ENCODE measurements around the gene SYNGR1.
"Not testable (repeated sequence)": the region's sequence is repeated elsewhere in the genome, so short reads cannot be mapped to it uniquely, and the experiment has no call there.

SYNGR1 gene

GRCh38 chr22:39410264-39410663, 60.5 kb downstream of the SYNGR1 start:
- DNase-seq: no peak

DNA sequence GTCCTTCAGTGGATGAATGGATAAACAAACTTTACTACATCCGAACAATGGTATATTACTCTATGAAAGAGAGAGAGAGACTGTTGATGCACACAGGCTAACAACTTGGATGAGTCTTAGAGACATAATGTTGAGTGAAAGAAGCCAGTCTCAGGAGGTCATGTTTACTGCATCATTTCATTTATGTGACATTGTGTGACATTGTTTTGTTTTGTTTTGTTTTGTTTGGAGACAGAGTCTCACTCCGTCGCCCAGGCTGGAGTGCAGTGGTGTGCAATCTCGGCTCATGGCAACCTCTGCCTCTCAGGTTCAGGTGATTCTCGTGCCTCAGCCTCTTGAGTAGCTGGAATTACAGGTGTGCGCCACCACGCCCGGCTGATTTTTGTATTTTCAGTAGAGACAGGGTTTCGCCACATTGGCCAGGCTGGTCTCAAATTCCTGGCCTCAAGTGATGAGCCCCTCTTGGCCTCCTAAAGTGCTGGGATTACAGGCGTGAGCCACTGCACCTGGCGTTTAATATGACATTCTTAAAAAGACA, 62.1 kb downstream of the SYNGR1 start:
- DNase-seq: not testable (repeated sequence)

DNA sequence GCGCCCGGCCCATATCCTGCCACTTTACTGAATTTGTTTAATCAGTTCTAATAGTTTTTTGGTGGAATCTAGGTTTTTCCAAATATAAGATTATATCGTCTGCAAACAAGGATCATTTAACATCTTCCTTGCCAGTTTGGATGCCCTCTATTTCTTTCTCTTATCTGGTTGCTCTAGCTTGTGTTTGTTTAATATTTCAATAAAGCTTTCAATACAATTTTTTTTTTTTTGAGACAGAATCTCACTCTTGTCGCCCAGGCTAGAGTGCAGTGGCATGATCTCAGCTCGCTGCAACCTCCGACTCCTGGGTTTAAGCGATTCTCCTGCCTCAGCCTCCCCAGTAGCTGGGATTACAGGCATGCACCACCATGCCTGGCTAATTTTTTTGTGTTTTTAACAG, 63.4 kb downstream of the SYNGR1 start:
- DNase-seq: not testable (repeated sequence)

DNA sequence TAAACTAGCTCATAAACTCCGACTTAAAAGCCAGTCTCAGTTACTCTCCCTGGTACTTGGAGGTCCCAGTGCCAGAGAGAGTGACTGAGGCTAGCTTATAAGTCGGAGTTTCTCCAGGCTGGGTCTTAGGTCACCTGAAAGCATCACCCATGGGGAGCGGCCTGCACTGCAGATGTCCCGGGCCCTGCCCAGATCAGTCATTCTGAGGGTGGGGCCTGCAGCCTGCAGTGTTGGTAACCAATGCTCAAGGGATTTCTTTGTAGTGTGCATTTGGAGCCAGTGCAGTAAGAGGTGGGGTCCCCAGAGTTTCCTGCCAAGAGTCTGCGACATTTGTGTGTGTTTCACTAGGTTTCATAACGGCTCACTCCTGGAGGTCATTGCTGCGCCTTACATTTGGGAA, 64.6 kb downstream of the SYNGR1 start:
- DNase-seq: no peak

DNA sequence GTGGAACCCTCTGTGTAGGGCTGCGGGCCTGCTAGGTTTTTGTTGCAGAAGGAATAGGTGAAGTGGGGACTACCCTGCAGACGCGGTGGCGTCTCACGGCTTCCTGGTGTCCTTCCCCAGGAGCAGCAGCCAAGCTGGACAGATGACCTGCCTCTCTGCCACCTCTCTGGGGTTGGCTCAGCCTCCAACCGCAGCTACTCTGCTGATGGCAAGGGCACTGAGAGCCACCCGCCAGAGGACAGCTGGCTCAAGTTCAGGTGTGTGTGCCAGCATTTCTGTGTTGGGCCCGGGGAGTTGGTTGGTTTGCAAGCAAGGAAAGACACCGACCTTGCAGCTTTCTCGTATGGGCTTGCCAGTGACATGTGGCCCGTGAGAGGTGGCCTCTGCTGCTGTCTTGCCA, 65.1 kb downstream of the SYNGR1 start:
- DNase-seq: no peak

GRCh38 chr22:39415506-39415905, 65.7 kb downstream of the SYNGR1 start:
- DNase-seq: no peak

DNA sequence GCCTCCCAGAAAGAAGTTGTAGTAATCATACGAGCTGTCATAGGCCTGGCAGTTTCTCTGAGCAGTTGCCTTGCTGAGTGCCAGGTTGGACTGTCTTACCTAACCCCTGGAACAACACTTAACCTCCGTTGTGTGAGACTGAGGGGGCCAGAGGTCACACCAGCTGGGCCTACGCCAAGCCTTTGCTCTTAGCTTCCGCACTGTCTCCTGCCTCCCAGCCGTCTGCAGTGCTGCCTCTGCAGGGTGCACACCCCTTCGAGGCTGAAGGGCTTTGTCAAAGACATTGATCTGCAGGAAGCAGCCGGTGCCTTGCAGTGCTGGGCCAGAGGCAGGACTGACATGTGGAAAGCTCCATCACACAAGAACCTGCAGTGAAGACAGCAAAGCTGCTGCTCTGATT, 66.5 kb downstream of the SYNGR1 start:
- DNase-seq: no peak

GRCh38 chr22:39417641-39418040, 67.8 kb downstream of the SYNGR1 start:
- DNase-seq: no peak

DNA sequence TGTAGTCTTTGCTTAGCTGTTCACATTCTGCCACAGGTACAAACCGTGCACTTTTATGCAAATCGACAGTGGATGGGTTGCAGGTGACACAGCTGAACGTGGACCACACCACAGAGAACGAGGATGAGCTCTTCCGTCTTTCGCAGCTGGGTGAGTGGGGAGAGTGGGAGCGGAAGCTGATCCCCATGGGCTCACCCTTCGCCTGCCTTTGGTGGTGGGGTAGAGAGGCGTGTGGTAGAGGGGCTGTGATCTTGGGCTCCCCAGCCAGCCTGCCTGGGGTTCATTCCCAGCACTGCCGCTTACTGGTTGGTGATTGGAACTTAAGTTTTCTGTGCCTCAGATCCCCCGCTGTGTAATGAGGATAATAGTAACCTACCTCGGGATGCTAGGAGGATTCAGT, 68.9 kb downstream of the SYNGR1 start:
- DNase-seq: no peak

GRCh38 chr22:39419096-39419495, 69.3 kb downstream of the SYNGR1 start:
- no peak for DNase-seq

- DNase-seq: no peak
Observed at GRCh38 chr22:39419911-39420310, 70.1 kb downstream of the SYNGR1 start.

DNA sequence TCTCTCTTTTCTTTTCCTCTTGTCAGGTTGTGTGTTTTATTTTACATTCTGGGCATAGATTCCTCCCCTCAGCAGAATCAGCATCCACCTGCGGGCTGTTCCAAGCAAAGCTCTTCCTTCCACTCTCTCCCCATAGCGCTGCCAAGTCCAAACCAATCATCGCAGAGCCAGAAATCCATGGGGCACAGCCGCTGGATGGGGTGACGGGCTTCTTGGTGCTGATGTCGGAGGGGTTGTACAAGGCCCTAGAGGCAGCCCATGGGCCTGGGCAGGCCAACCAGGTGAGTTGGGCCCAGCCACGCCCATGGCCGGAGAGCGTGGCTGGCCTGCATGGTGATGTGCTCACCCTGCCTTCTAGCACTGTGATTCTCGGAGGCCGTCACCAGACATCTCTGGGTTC, 71.9 kb downstream of the SYNGR1 start:
- DNase-seq: no peak

DNA sequence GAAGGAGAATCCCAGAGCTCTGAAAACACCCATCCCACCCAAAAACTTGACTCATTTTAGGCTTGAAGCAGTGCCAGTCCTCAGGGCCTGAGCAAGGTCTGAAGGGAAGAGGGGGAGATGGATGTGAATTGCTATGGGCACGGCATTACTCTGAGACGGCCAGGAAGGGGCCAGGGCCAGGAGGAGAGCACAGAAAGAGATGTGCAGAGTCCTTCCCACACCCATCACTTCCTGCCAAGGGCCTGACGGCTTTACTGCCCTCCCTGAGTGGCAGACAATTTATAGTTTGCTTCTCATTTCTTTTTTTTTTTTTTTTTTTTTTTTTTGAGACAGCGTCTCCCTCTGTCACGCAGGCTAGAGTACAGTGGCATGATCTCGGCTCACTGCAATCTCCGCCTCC, 72.3 kb downstream of the SYNGR1 start:
- no peak for DNase-seq

DNA sequence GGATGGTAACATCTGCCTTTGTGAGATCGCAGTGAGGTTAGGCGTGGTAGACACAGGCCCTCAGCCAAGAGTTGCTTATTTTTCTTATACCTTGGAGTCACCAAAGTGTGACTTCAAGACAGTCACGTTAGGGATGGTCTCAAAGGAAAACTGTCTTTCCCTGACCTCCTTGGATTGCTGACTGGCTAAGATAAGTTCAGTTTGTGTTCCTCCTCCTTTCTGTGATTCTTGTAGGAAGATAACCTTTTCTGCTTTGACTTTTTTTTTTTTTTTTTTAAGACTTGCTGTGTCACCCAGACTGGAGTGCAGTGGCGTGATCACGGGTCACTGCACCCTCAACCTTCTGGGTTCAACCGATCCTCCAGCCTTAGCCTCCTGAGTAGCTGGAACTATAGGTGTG, 72.9 kb downstream of the SYNGR1 start:
- DNase-seq: no peak

DNA sequence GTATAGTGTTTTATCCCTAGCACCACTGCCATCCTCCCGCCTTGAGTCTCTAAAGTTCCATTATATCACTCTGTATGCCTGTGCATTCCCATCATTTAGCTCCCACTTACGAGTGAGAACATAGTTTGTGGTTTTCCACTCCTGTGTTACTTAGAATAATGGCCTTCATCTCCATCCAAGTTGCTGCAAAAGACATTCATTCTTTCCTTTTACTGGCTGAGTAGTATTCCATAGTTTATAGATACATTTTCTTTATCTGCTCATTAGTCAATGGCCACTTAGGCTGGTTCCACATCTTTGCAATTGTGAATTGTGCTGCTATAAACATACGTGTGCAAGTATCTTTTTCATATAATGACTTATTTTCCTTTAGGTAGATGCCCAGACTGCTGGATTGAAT, 74.2 kb downstream of the SYNGR1 start:
- no peak for DNase-seq

DNA sequence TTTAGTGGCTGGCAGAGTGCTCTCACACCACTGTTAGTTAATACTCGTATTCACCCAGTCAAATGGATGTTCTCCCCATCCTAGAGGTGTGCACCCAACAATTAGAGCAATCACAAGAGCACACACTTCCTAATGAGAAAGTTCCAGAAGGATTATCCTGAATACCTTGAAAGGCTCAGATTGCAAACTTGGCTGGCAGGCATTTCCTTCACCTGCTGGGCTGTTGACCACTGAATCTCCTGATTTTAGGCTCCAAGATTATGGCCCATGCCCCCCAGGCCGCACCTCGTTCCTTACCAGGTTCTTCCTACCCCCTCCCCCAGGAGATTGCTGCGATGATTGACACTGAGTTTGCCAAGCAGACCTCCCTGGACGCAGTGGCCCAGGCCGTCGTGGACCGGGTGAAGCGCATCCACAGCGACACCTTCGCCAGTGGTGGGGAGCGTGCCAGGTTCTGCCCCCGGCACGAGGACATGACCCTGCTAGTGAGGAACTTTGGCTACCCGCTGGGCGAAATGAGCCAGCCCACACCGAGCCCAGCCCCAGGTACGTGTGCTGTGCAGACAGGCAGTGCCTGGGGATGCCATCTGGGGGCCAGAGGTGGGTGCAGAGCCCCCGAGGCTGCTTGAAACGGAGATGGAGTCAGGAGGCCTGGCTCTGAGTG, 76.7 kb downstream of the SYNGR1 start:
- no peak for DNase-seq

GRCh38 chr22:39427751-39428596, 78.2 kb downstream of the SYNGR1 start:
- no peak for DNase-seq

DNA sequence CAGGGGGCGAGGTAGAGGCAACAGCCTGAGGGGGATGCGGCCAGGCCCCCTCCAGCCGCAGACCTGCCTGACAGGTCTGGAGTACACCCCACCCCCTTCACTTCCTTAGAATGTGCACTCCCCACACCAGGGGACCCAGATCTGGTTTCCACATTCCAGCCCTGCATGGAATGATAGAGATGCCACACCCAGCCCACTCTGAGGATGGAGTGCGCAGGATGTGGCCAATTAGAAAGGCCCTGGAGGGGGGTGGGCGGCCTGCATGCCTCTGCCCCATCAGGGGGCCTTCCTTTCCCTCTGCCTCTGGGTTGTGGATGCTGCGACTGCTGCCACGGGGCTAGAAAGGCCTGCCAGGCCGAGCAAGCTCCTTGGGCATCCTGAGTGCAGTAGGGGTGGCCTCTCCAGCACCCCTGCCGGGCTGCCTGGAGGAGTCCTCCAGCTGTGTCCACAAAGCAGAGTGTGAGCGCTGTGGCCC, 78.8 kb downstream of the SYNGR1 start:
- DNase-seq: peak; percentile 30

DNA sequence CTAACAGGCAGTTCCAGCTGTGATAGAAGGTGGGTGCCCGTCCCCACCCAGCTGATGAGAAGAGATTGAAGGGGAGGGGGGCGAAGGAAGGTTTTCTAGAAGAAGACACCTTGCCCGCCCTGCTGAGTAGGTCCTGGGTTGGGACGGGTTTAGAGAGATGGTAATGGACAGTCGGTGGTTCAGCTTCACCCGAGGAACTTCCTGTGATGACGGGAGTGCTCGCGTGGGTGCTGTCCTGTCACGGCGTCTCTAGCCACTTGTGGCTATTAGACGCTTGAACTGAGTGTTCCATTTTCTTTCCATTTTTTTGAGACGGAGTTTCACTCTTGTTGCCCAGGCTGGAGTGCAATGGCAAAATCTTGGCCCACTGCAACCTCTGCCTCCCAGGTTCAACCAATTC, 79.4 kb downstream of the SYNGR1 start:
- no peak for DNase-seq

- DNase-seq: no peak
Observed at GRCh38 chr22:39429916-39430575, 80.3 kb downstream of the SYNGR1 start.

DNA sequence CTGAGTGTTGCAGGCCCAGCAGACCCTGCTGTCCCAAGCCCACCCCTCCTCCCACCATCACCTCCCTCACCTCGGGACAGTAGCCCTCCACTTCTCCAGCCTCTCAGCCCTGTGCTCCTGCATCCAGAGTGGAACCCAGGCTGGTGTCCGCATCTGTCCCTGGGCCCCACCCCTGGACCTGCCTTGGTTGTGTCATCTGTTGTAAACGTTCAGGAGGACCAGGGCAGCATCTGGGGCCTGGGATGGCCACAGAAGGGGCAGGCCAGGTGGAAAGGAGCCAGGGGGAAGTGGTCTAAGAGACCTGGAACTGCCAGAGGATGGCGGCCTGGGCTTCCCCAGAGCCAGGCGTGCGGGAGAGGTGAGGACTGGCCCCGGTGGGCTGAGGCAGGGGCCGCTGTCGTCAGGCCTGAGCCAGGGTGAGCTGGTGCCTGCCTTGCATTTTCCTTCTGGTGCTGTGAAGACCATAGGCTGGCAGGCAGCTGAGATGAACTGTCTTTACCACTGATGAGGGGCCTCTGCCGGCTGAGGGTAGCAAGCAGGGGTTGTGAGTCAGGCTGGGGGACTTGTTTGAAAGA, 80.9 kb downstream of the SYNGR1 start:
- DNase-seq: no peak

- DNase-seq: no peak
Observed at GRCh38 chr22:39431216-39431801, 81.5 kb downstream of the SYNGR1 start.

GRCh38 chr22:39431821-39432251, 82.0 kb downstream of the SYNGR1 start:
- no peak for DNase-seq

Data from EL (cell line).